ENCODE data around the gene HPCAL1. TPM values are rescaled to one million over a fixed set of nuclear protein-coding genes. Genes with fewer than 3 reads are reported as not detected.

The HPCAL1 gene
- total and polyA plus RNA-seq, 2 donors (not counting 3 experiments of a cell fraction or from before 2014, with no cell fraction given), result 56.5 to 77.4 TPM

GRCh38 chr2:10256515-10257031 lies 46.1 kb upstream of the HPCAL1 start:
- Histone ChIP-seq H3K4me2 (ENCODE audit: insufficient read depth, low read length) (no peak overlapping the region), H3K36me3 (ENCODE audit: control insufficient read depth in 2 of 2, extremely low read depth in 1 of 2, insufficient read depth in 2 of 2, low read length in 2 of 2) (no peaks in the 10 kb centered on the region), H3K9me3 (replicated peaks; ENCODE audit: control insufficient read depth, insufficient read depth, low read length) (no peaks in the 10 kb centered on the region), H3K9ac (replicated peaks; ENCODE audit: extremely low read depth, insufficient read depth, low read length) (no peak overlapping the region), H4K20me1 (replicated peaks; ENCODE audit: control insufficient read depth, extremely low read depth, insufficient read depth, low read length) (no peaks in the 10 kb centered on the region), H3K4me3 (replicated peaks in 1 of 3; ENCODE audit: insufficient read depth in 1 of 3, low read depth in 1 of 3, low read length in 3 of 3) (no peak overlapping the region), H3K9me1 (replicated peaks; ENCODE audit: control insufficient read depth, extremely low read depth, insufficient read depth, low read length) (no peaks in the 10 kb centered on the region), H3K4me1 (ENCODE audit: control insufficient read depth, extremely low read depth, insufficient read depth, low read length) (no peaks in the 10 kb centered on the region), H3K79me2 (ENCODE audit: control insufficient read depth, insufficient read depth, low read length) (no peaks in the 10 kb centered on the region), H2AFZ (ENCODE audit: low read depth, low read length) (no peak overlapping the region), H3K27ac (ENCODE audit: insufficient read depth, low read depth, low read length) (no peak overlapping the region), H3K27me3 (ENCODE audit: control insufficient read depth in 2 of 2, insufficient read depth in 2 of 2, low read length in 2 of 2) (no peaks in the 10 kb centered on the region)
- no TSS peak for BruUV-seq (replicated peaks)
- DNase-seq (ENCODE audit: low read depth, low spot score) (no peak), FAIRE-seq (no peak)
- TF ChIP-seq MAX (IDR thresholded peaks at IDR 0.05; ENCODE audit: insufficient read depth, insufficient read length) (no peak), POLR2A (IDR thresholded peaks at IDR 0.05; ENCODE audit: low read depth, low read length) (no peak), GATA2 (IDR thresholded peaks at IDR 0.05; ENCODE audit: insufficient read depth, insufficient read length, low read depth, low read length) (no peak), JUN (IDR thresholded peaks at IDR 0.05; ENCODE audit: borderline replicate concordance, insufficient read depth, insufficient read length, low read depth) (no peak), MYC (IDR thresholded peaks at IDR 0.05; ENCODE audit: low read depth, low read length) (no peak), FOS (IDR thresholded peaks at IDR 0.05; ENCODE audit: borderline replicate concordance, insufficient read depth, low read length) (no peak), EZH2 (IDR thresholded peaks at IDR 0.05; ENCODE audit: borderline replicate concordance, low read depth, low read length, severe bottlenecking) (no peak), POLR2AphosphoS5 (IDR thresholded peaks at IDR 0.05; ENCODE audit: insufficient read depth, low read depth, low read length) (no peak), CTCF (IDR thresholded peaks at IDR 0.05; ENCODE audit: extremely low read depth in 1 of 2, insufficient read depth in 1 of 2, low read depth in 1 of 2, low read length in 2 of 2) (no peak)
- ChIA-PET CTCF (no interaction called here), POLR2A (no interaction called here)
- intact Hi-C loops (cut with micrococcal nuclease), result no loop called here
- dilution Hi-C loops (cut with MboI; ENCODE audit: extremely low pct_ligation_motif_present, low sequenced_read_pairs), result no loop called here

Measured in endothelial cell of umbilical vein (primary cell).